RPMI7951 (cell line): ENCODE results near the gene FOXG1. TPM values are rescaled to one million over a fixed set of nuclear protein-coding genes. Genes with fewer than 3 reads are reported as not detected.
A peak's percentile ranks its signal among the peaks of the same experiment; 100 is the strongest.

Experiments
- DNase-seq: peaks from one replicate; pipeline ENCODE4 v3.0.0-alpha.2; 2012; ENCODE audit warnings: low read depth
- total RNA-seq: library from RNA; depleted of rRNA; stranded (reverse); fragments of >200 nt; shearing (Covaris generic); gene quantifications from 2 replicates; pipeline ENCODE4 v1.2.3, GENCODE V29; 2014; rRNA removed

The FOXG1 gene
- not detected in 2 replicates for total RNA-seq

DNA sequence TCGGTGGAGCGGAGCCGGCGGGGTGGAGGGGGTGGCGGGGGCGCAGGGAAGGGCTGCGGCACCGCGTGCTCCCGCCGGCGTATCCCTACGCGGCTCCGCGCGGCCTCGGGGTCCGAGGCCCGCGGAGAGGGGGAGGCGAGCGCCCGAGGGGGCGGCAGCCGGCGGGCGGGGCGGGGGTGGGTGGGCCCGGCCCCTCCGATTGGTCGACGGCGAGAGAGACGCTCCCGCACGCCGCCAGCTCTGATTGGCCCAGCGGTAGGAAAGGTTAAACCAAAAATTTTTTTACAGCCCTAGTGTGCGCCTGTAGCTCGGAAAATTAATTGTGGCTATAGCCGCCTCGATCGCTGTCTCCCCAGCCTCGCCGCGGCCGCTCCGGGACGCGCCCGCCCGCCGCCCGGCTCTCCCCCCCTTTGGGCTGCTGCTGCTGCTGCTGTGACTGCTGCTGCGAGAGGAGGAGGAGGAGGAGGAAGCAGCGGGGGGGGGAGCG, at the start of gene FOXG1:
FOXG1 (plus strand) TSS at position 319 of the 487 bp plus-strand sequence. CDS start 493 bp downstream, outside the sequence.
- DNase-seq, result peak; percentile 15

DNA sequence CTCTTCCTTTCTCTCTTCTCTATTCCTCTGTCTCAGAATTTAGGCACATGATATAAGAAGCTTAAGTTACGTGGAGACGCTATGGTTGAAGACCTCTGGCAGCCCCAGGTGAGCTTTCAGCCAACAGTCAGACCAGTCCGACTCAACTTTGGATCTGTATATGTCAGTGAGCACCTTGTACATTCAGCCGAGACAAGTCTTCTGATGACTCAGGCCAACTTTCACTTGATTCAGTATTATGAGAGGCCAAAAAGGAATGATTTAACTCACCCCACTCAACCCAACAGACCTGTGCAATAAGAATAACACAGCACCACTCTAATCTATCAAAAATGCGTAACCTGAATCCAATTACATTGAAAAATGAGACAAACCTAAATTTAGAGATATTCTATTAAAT, 47.5 kb upstream of the FOXG1 start:
- DNase-seq, result no peak

DNA sequence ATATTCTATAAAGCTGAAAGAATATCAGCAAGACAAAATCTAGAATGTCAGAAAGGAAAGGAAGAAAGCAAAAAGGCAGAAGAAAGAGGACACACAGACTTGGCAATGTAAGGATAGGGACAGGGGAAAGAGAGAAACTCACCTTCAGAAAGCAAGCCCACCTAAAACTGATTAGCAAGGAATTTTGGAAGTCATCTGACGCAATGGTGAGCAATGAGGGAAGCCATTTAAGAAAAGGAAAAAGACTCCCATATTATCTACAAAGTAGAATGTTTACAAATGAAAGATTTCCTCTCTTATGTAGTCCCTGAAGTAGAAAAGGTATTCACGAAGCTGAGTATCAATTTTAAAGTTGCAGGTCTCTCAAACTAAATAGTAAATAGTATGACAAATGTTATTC, 35.2 kb upstream of the FOXG1 start:
- DNase-seq, result no peak

DNA sequence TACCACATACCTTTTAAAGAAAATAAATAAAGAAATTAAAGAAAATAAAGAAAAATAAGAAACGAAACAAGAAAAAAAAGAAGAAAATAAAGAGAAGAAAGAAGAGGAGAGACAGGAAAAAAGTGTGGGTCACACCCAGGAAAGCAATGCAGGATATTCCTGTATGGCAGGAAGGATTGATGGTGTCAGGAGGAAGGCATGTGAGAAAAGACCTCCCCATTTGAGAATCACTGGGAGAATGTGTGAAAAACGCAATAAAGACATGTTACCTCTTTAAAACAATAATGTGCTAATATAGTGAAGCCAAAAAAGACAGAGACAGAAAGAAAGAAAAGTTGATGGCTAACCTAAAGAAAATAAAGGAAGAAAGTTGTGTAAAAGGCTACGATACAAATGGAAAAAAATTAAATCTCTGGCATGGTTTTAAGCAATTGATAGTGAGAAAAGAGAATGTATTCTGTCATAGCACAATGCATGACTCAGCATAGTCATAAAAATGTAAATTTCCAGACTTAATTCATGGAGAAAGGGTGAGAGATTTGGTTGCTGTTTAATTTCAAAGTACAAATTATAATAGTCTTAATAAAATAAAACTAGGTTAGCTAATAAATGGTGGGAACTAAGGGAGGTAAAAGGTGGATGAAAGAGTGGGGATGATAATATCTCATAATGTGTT, 24.3 kb upstream of the FOXG1 start:
- no peak for DNase-seq

DNA sequence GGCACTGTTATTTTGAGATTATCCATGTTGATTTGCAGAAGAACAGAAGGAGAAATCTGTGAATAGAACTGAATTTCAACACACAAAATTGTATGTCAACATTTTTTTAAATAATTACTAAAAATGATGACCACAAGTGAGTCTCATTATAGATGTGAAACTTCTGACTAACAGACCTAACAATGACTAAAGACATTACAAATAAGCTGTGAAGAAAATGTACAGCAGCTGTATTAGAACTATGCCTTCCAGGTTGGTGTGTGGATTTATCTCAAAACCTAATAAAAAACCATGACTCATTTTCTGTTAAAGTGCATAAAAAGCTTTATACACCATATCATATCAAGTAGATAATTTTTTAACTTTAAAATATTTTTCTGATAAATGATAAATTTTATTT, 22.5 kb upstream of the FOXG1 start:
- no peak for DNase-seq

DNA sequence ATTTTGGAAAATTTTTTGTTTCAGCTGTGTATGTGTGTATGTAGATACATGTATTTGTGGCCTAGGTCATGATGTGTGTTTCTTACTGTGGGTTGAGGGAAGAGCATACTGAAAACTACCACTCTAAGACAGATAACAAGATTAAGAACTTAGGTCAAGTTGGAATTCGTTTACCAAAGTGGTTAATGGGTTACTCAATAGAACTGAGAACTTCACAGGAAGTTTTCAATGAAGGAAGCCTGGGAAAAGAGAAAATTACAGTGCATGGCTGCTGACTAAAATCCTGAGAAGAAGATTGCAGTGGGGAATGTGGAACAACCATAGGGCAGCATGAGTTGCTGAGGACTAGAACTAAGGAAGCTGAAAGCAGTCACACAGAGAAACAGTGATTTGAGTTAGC, 21.4 kb upstream of the FOXG1 start:
- no peak for DNase-seq

DNA sequence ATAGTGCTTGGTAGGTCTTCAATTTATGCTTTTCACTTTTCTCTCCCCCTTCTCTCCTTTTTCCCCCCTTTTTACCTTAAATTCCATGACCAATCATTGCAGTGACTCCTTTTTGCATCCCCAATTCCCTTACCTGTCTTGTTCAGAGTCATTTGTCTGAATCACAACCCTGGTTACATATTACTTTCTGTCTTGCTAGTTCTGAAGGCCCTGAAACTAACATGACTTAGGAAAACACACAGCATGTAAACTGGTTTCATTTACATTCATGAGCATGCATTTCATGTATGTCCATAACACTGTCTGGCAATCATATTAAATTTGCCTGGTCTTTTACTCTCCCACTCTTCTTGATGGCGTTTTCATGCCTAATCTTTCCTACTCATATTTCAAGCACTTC, 20.3 kb upstream of the FOXG1 start:
- no peak for DNase-seq

DNA sequence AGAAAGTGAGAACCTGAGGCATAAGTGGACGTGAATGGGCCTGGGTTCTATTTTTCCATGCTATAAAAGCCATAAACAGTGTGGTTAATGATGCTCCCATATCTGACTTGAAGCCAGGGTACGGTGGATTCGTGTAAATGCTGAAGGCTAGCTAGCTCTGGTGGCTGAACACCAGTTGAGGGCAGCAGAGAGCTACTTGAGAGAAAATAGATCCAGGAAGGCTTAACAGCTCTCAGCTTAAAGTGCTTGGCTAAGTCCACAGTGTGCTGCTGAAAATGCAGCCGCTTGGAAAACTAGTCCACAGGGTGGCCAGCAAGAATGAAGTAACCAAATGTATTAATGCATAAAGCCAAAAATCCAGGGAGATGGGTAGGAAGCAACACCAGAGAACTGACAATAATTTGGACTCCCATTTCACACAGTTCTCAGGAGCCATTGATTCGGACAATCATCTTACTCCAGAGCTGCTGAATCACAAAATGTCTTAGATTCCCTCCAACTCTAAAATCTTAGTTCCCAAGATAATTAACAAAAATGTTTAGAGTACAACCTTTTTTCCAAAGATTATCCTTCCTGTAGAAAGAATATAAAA, 15.0 kb upstream of the FOXG1 start:
- peak; percentile 58 for DNase-seq

DNA sequence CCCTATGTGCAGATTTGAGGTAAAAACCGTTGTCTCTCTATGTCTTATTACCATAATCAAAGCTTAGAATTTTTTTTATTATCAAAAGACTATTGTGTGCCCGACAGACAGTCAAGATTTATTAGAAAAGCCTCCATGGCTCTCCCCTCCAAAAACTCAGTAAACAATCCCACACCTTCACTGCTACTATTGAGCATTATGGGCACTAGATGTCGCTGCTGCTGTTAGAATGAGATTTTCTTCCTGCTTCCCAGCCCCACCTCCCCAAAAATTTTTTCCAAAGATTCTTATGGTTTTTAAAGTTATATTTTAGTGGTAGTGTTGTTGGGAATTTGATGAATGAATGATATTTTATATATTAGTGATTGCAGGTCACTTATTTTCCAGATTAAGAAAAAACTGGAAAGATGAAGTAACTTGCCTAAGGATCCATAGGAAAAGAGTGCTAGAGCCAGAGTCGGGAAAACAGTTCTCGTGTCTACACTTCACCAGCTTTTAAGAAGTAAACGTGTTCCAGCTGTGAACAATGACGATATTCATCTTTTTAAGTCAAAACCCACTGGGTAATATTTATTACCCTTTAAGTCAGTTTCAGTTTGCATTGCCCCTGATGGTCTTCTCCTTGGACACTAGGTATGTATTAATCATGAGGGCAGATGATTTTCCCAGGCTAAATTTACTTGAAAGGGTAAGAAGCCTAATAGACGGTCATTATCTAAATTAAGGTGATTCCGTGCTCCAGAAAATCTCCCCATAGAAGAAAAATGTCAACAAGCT, 12.2 kb upstream of the FOXG1 start:
- peak; percentile 42 for DNase-seq

DNA sequence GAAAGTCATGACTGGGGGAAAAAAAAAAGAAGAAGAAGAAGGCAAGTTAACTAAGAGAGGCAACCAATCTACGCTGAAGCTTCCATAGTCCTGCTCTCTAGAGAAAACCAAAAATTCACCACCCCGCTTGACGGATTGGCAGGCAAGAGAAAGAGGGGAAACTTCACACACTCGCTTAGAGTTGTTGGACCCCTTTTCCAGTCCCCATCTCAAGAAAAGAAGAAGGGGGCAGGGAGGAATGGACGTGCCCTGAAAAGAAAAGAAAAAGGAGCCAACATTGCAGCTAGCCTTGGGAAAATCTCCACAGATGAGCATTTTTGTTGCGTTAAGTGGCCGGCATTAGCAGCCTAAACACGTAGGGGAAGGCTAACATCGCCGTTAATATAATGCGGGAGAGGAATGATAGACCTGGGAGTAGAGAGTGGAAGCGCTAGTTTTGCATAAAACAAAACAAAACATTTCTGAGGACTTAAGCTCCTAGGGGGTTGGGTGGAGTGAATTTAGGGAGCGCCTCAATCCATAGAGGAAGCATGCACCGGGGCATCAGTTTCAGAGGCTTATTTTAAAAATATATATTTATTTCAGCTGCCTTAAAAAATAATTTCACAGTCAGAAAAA, 11.3 kb upstream of the FOXG1 start:
- DNase-seq, result no peak

DNA sequence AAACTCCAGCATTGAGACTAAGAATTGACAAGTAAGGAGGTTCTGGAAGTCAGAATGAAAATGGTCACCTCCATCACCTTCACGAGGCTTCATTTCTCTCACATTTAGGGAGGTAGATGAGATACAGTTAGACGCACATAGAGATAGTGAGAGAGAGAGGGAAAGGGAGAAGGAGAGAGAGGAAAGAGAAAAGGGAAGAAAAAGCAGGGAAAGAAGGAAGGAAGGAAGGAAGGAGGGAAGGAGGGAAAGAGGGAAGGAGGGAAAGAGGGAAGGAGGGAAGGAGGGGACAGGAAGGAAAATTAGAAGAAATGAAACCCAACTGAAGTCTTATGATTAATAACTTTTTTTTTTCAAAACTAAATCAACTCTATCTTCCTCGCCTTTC, 10.7 kb upstream of the FOXG1 start:
- no peak for DNase-seq

DNA sequence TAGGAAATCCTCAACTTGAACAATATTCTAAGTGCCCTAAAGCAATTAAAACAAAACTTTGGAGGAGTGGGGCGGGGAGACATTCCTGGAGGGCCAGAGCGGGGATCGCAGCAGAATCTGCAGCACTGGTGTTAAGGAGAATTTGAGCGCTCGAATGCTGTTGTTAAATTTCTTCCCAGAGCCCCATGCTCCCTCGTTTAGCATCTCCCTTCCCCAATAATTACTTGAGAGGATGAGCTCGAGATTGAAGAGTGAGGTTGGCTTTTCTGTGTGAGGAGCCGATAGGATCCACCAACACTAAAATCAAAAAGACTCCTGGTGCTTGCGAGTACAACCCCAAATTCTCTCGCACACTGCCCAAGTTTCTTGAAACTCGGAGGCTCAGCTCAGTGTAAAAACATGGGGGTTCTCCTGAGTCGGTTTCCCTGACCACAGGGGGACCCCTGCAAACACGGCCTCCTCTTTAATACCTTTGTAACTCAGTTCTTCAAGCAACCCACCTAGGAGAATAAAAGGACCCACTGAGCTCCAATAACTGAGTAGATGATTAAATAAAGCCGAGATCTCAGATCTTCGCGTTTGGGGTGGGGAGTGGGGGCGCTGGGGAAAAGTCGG, 10.2 kb upstream of the FOXG1 start:
- no peak for DNase-seq

DNA sequence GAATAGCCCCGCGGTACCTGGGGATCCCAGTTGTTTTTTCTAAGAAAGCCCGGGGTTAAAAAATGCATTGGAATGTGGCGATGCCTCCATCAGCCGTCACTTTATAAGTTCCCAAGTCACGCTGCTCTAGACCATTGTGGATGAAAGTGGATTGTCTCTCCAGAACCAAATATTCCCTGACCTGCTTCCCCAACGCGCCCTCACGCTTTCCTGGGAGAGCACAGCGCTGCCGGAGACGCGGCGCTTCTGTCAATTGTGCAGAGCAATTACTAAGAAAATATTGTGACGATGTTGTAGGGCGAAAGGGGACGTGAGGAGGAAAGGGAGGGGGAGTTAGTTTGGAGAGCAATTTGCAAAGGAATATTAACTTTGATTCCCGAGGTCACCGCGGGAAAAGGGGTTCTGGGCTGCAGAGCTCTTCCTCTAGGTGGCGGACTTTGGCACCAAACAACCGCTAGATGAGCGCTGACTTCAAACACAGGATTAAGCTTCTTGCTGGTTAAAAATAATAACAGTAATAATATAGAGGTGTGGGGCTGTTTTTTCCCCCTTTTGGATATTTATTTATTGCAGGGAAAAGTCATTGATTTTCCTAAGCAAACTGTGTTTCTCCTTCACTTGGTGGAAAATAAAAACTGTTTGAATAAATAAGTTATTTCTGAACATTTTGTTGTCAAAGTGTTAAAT, 9.6 kb upstream of the FOXG1 start:
- peak; percentile 24 for DNase-seq

DNA sequence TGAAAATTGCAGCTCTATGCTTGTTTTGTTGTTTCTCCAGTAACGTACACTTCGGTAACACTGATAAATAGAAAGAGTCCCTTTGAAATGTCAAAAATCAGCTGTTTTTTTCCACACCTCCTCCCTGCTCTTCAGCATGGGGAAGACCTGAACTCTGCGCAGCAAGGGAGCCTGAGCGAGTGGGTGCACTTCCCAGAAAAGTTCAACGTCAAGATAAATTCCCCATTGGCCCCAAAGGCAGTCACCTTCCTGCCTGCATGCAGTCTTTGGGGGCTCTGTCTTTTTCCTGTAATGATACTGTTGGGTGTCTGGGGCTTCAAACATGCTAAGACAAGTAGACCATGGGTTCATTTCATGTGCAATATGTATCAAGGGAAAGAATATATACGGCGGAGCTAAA, 8.8 kb upstream of the FOXG1 start:
- DNase-seq, result no peak

DNA sequence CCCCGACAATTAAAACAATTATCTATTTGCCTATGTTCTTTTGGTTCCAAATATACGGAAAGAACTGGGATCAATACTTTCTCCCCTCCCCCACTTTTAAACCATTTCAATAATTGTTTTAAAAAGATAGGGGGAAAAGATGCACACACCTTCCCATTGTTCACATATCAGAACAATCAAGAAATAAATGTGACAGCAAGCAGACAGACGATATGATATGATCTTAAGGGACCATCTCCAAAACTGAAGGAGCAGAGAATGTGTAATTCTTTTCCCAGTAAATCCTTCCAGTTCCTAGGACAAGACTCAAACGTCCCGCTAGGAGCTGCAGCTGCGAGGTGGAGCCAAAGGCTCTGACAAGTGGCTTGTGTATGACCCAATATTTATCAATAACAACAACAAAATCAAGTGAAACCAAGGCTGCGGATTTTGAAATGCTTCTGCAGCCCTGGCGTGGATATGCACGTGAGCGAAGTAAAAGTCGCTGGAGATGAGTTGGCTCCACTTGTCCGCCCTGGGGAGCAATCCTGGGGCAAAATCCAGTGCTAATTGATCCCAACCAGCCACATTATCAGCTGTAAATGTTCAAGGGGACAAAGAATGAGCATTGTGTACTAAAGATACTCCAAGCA, 8.2 kb upstream of the FOXG1 start:
- DNase-seq, result no peak

DNA sequence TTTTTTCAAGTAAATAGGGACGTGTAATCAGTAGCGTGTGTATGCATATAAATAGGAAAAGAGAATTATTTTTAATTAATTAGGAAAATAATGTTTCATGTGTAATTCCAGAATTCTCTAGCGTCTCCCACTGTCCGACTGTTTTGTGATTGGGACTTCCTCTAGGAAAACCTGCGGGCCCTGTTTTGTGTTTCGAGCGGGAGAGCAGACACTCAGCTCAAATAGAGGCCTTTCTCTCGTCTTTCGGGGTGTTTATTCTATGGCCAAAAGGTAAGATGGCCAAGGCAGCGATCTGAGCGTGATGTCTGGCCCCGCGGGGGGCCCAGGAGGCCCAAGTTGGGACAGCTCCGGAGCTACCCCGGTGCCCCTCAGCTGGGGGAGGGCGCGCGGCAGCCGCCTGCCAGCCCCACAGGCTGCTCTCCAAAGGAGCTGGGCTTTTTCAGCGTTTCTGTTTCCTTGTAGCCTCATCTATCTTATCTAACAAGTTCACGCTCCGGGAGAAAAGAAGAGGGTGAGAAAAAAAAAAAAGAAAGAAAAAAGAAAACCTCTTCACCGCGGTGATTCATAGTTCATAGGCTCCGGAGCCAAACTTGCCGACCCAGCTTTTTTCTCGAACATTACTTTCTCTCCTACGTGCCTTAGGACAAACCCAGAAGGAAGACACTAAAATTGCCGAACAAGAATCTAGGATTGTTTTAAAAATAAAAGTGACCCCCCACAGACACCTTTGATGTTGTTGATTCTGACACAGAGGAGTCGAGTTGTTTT, 7.5 kb upstream of the FOXG1 start:
- DNase-seq, result no peak

DNA sequence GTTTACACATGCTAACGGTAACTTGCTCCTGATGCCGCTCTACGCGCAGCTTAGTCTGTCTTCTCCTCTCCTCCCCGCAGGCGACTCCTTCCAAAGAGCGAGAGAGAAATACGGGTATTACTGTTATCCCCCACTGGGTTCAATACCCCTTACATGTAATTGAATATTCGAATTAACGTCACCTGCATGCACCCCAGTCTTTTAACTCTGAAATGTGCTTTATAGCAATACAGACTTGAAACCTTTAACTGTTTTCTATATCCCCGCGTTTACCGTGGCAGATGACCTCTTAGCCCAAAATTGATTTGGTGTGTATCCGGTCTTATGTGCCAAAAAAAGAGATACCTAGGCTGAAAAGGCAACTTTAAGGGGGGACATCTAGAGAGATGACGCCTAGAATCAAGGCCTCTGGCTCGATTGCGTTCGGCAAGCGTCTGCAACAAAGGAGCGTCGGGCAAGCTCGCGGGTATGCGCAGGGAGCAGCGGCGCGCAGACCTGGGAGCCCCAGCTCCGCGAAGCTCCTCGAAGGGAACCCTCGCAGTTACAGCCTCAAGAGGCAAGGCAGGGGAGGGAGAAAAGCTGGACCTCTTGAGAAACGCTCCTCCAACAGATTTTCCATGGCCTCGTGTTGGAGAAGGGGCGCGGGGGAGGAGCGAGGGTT, 6.8 kb upstream of the FOXG1 start:
- DNase-seq, result no peak

DNA sequence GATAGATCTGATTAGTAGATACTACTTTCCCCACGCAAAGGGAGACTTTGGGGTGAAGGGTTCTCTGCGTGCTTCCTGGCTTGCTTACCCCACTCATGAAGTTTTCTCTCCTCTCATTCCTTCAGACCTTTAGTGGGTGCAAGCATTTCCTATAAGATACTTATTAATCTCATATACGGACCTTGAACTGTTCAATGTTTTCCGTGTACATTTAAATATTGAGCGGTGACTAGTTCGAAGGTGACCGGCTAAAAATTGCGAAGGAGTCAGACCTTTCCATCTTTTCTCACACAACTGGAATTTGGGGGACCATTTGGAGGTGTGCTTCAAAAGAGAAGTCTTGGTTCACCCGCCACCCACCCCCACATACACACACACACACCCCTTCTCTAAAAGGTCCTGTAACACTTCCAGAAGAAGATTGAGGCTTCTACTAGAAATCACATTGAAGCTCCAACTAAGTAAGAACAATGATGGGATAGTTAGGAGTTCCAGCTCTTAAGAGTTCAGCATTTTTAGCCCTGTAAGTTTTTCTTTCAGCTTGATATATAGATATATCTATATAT, 6.1 kb upstream of the FOXG1 start:
- DNase-seq, result no peak
